GM12891 (cell line): ENCODE results near the gene CAPZA1.

Source experiments
- DNase-seq: peaks from one replicate; pipeline ENCODE4 v3.0.0; 2011; ENCODE audit warnings: low spot score; ENCODE audit not compliant: insufficient read length
- FAIRE-seq: peaks from 2 replicates; lab custom pipeline; 2011; peaks lifted over from hg19 to GRCh38; lab: Jason Lieb, UNC
- PAX5 ChIP-seq: IDR thresholded peaks from 2 replicates; pipeline ENCODE4 v1.6.1; 2011; ENCODE audit warnings: low read length, moderate library complexity, mild to moderate bottlenecking; ENCODE audit not compliant: insufficient read depth, severe bottlenecking
- POLR2A ChIP-seq: IDR thresholded peaks from 2 replicates; pipeline ENCODE4 v1.6.1; 2011; ENCODE audit warnings: low read depth, low read length, control low read depth
- POLR2AphosphoS5 ChIP-seq: IDR thresholded peaks from 2 replicates; pipeline ENCODE4 v1.6.1; 2011; ENCODE audit warnings: low read depth, low read length, control low read depth
- POU2F2 ChIP-seq: IDR thresholded peaks from 2 replicates; pipeline ENCODE4 v1.6.1; 2011; ENCODE audit warnings: low read depth, mild to moderate bottlenecking, control low read depth, low read length, moderate library complexity
- SPI1 ChIP-seq: IDR thresholded peaks from 2 replicates; pipeline ENCODE4 v1.6.1; 2011; ENCODE audit warnings: low read depth, low read length, control low read depth
- TAF1 ChIP-seq: IDR thresholded peaks from 2 replicates; pipeline ENCODE4 v1.6.1; 2011; ENCODE audit warnings: low read depth, low read length, control low read depth

Gene CAPZA1

DNA sequence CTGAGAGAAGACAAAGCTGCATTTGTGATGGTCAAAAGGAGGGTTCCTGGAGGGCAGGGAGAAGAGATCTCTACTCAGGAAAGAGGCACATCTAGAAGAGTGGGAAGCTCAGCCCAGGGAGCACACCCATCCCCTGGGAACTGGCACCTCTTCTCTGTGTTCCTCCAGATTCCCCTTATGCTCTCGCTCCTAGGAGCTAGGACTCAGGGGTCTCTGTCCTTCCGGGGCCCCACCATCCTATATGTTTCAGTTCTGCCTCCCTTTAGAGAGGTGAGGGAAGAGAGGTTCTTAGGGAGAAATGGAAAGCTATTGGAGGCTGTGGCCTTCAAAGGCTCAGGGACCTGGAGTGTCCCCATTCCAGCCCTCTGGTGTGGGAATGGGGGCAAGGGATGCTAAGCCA is 100.1 kb downstream of the CAPZA1 start:
- no peak for FAIRE-seq
- TF ChIP-seq POU2F2 (no peak), POLR2AphosphoS5 (no peak), PAX5 (no peak), TAF1 (no peak), POLR2A (no peak), SPI1 (no peak)

DNA sequence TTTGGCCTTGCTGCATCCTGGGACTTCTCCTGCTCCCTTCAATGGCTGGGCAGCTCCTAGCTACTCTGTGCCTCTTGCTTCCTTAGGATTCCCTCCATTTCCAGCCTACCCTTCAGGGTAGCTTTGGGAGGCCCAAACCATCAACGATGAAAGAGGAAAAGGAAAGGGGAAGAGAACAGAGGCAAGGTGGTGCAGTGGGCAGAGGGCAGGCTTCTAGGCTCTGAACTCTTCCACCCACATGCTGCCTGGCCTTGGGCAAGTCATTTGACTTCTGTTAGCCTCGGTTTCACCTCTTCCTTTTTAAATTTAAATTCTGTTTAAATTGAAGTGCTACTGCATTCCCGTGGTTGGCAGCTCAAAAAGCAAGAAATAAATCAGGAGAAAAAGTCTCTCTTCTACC is 101.2 kb downstream of the CAPZA1 start:
- FAIRE-seq, result no peak
- DNase-seq, result no peak
- TF ChIP-seq POLR2AphosphoS5 (no peak), SPI1 (no peak), POLR2A (no peak), POU2F2 (no peak), TAF1 (no peak), PAX5 (no peak)

More for the DNA sequence above, 100.1 kb downstream of the CAPZA1 start:
- DNase-seq, result no peak
